NT2/D1 (cell line): ENCODE results near the gene USP54.

Experiments
- YY1 ChIP-seq: IDR thresholded peaks from 2 replicates; pipeline ENCODE4 v1.6.1; 2011; ENCODE audit not compliant: insufficient read length, insufficient read depth
- ZNF274 ChIP-seq: IDR thresholded peaks from 2 replicates; pipeline ENCODE4 v1.6.1; 2011; ENCODE audit warnings: mild to moderate bottlenecking, low read depth, low read length

GRCh38 chr10:73537709-73538108 lies 53.4 kb downstream of the USP54 start:
- TF ChIP-seq ZNF274 (no peak), YY1 (no peak)
